B cell (primary cell): ENCODE measurements around the gene MED9. TPM values are rescaled to one million over a fixed set of nuclear protein-coding genes. Genes with fewer than 3 reads are reported as not detected.

ENCODE experiments used
- ATAC-seq: fragments of 200-7000 bp; cut with Tn5 transposase; one replicate; pipeline ENCODE4 v1.10.0; 2021; ENCODE audit warnings: low read depth, mild to moderate bottlenecking, moderate number of reproducible peaks, moderate library complexity
- CTCF ChIA-PET: fragments of 350-600 bp; sonication (Branson Sonifier 250); formaldehyde crosslinking; loops from one replicate; lab custom pipeline; 2021; ENCODE audit warnings: antibody characterized with exemption, inconsistent platforms; lab: Charles Lee
- POLR2A ChIA-PET: fragments of 350-600 bp; sonication (Branson Sonifier 250); formaldehyde crosslinking; loops from one replicate; lab custom pipeline; 2021; ENCODE audit warnings: antibody characterized with exemption; lab: Charles Lee
- DNase-seq: peaks from one replicate; pipeline ENCODE4 v3.0.0; 2013
- H2AFZ ChIP-seq: 2 replicates; pipeline ENCODE4 v1.6.1; 2012; ENCODE audit warnings: mild to moderate bottlenecking, low read depth, low read length; ENCODE audit not compliant: insufficient read depth, poor library complexity, severe bottlenecking
- H3K27ac ChIP-seq, 2 donors: 1 replicate in 1 of 2; 2 replicates in 1 of 2; pipeline ENCODE4 v1.5.1; 2012 to 2013; ENCODE audit warnings: low read length in 2 of 2, mild to moderate bottlenecking in 2 of 2, moderate library complexity in 1 of 2
- H3K27me3 ChIP-seq, 4 experiments: fragments of 200-600 bp in 1 of 4; sonication (generic) in 1 of 4; replicated peaks in 1 of 4; 1 replicate in 2 of 4; 2 replicates in 2 of 4; pipeline versions ENCODE4 v1.6.1 to v1.7.0; 2013 to 2016; ENCODE audit warnings: low read length in 3 of 4, mild to moderate bottlenecking in 2 of 4, mixed read lengths in 1 of 4, moderate library complexity in 1 of 4; ENCODE audit not compliant: insufficient read depth in 4 of 4, control insufficient read depth in 3 of 4; ENCODE audit errors: control extremely low read depth in 1 of 4
- H3K36me3 ChIP-seq, 2 experiments: replicated peaks in 1 of 2; 1 replicate in 1 of 2; 2 replicates in 1 of 2; pipeline versions ENCODE4 v1.6.1 to v1.7.1; 2013; ENCODE audit warnings: low read length in 1 of 2; ENCODE audit not compliant: insufficient read depth in 2 of 2, control insufficient read depth in 1 of 2; ENCODE audit errors: control extremely low read depth in 1 of 2, extremely low read depth in 1 of 2
- H3K4me1 ChIP-seq, 2 donors: fragments of 200-600 bp in 1 of 2; sonication (generic) in 1 of 2; 1 replicate in 1 of 2; 2 replicates in 1 of 2; pipeline versions ENCODE4 v1.5.1 to v1.6.1; 2013 to 2017; ENCODE audit warnings: low read length in 2 of 2; ENCODE audit not compliant: control insufficient read depth in 2 of 2, insufficient read depth in 2 of 2
- H3K4me2 ChIP-seq: replicated peaks from 2 replicates; pipeline ENCODE3; 2012; ENCODE audit warnings: mild to moderate bottlenecking, low read depth, low read length; ENCODE audit not compliant: poor library complexity, severe bottlenecking
- H3K4me3 ChIP-seq, 5 experiments: fragments of 200-600 bp in 1 of 5; sonication (generic) in 1 of 5; 1 replicate in 3 of 5; 2 replicates in 2 of 5; pipeline versions ENCODE4 v1.5.1 to v1.7.0; 2011 to 2016; ENCODE audit warnings: low read length in 4 of 5, mild to moderate bottlenecking in 4 of 5, low read depth in 2 of 5, control low read depth in 1 of 5, moderate library complexity in 1 of 5; ENCODE audit not compliant: insufficient read depth in 1 of 5; ENCODE audit errors: control extremely low read depth in 1 of 5, extremely low read depth in 1 of 5
- H3K79me2 ChIP-seq: fragments of 200-600 bp; sonication (generic); one replicate; pipeline ENCODE4 v1.6.0; 2016; ENCODE audit warnings: low read length; ENCODE audit not compliant: control insufficient read depth, insufficient read depth
- H3K9ac ChIP-seq: fragments of 200-600 bp; sonication (generic); 2 replicates; pipeline ENCODE4 v1.6.1; 2017; ENCODE audit warnings: mild to moderate bottlenecking, low read length, moderate library complexity
- H3K9me3 ChIP-seq, 3 donors: one replicate each; pipeline versions ENCODE4 v1.6.1 to v1.7.1; 2013; ENCODE audit warnings: low read length in 2 of 3; ENCODE audit not compliant: control insufficient read depth in 2 of 3, insufficient read depth in 1 of 3; ENCODE audit errors: control extremely low read depth in 1 of 3
- H4K20me1 ChIP-seq: 2 replicates; pipeline ENCODE4 v1.6.0; 2012; ENCODE audit warnings: mild to moderate bottlenecking, low read length; ENCODE audit not compliant: insufficient read depth, control insufficient read depth, poor library complexity, severe bottlenecking
- H3K27ac Mint-ChIP-seq: one replicate; pipeline ENCODE4 v1.8.0; 2021; ENCODE audit warnings: mixed read lengths
- H3K27me3 Mint-ChIP-seq: one replicate; pipeline ENCODE4 v1.8.0; 2021; ENCODE audit warnings: mixed read lengths
- H3K4me1 Mint-ChIP-seq: one replicate; pipeline ENCODE4 v1.8.0; 2021; ENCODE audit warnings: mixed read lengths
- H3K4me3 Mint-ChIP-seq: one replicate; pipeline ENCODE4 v1.8.0; 2021; ENCODE audit warnings: mixed read lengths
- H3K9me3 Mint-ChIP-seq: one replicate; pipeline ENCODE4 v1.8.0; 2022; ENCODE audit warnings: mixed read lengths; ENCODE audit not compliant: insufficient read depth
- CTCF ChIP-seq: fragments of 200-600 bp; IDR thresholded peaks from one replicate; pipeline ENCODE4 v1.8.0; 2022; ENCODE audit warnings: antibody characterized with exemption, mild to moderate bottlenecking
- EZH2 ChIP-seq: IDR thresholded peaks from 2 replicates; pipeline ENCODE4 v1.6.1; 2012; ENCODE audit warnings: borderline replicate concordance, low read depth, mild to moderate bottlenecking, moderate library complexity, low read length; ENCODE audit not compliant: insufficient read depth, poor library complexity, severe bottlenecking
- WGBS: methylation state at CpG from one replicate; pipeline ENCODE4 v1.1.5; 2013; ENCODE audit warnings: missing lambda C conversion rate; ENCODE audit not compliant: insufficient coverage; 5-methylcytosine and 5-hydroxymethylcytosine counted together
- intact Hi-C: fragments of 100-400 bp; cut with micrococcal nuclease; formaldehyde crosslinking; loops from one replicate; pipeline ENCODE4 v1.10.0; 2022
- polyA plus RNA-seq: library from polyadenylated mRNA; depleted of rRNA; stranded (reverse); fragments of >200 nt; gene quantifications from 2 replicates; pipeline ENCODE4 v1.2.3, GENCODE V29; 2012
- total RNA-seq, 2 donors: library from RNA; stranded (reverse); fragments of 120-200 nt in 1 of 2; gene quantifications; 1 replicate in 1 of 2; 2 replicates in 1 of 2; pipeline versions ENCODE4 v1.2.3 to v1.2.4, GENCODE V29; 2013 to 2022

Gene MED9
- total and polyA plus RNA-seq, 2 donors (not counting 1 experiment from before 2014, with no cell fraction given): 11.6 to 18.9 TPM

GRCh38 chr17:17493986-17494466 lies 17.2 kb downstream of the MED9 start:
- Histone ChIP-seq H3K9ac (no peak overlapping the region), H3K9me3 (peaks cover 0 to 5% (median 0%) of the 10 kb centered on the region in 3 donors), H4K20me1 (peaks cover 8% of the 10 kb centered on the region), H3K4me1 (peaks cover 24% of the 10 kb centered on the region in 2 donors), H2AFZ (no peak overlapping the region), H3K79me2 (no peaks in the 10 kb centered on the region), H3K4me3 (no peak overlapping the region), H3K27ac (no peak overlapping the region), H3K36me3 (peaks cover 0 to 15% of the 10 kb centered on the region in 2 experiments), H3K4me2 (no peak overlapping the region), H3K27me3 (peaks cover 0 to 27% (median 6%) of the 10 kb centered on the region in 4 experiments)
- POLR2A ChIA-PET: no interaction called here
- ATAC-seq (no peak), DNase-seq (no peak)
- Mint-ChIP-seq H3K9me3 (no peaks in the 10 kb centered on the region), H3K27ac (no peak overlapping the region), H3K4me1 (peaks cover 22% of the 10 kb centered on the region), H3K4me3 (peak overlapping the region; percentile 29), H3K27me3 (peaks cover 5% of the 10 kb centered on the region)
- CTCF ChIA-PET: no interaction called here
- intact Hi-C loops: no loop called here
- TF ChIP-seq EZH2 (no peak), CTCF (no peak)
- 81% methylated on average over 2 of the region's 5 CpGs for WGBS

DNA sequence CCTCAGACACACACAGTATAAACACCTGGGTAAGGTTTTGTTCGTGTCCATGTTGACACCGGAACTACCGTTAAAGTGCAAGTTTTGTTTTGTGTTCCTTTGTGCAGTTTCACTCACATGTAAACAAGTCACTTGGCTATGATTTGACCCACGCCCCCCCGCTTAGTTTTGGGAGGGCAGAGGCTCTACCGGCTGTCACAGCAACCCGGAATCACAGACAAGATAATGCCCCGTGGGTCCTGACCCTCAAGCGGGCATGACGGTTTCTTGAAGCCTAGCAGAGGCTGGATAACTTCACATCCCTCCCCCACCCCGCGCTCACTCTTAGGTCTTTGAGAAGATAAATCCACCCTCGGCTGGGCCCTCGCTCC lies 17.7 kb downstream of the MED9 start:
- intact Hi-C loops: no loop called here

More for the DNA sequence above, 17.7 kb downstream of the MED9 start:
- Histone ChIP-seq H3K4me1 (peaks cover 24% of the 10 kb centered on the region in 2 donors), H3K9me3 (peaks cover 0 to 5% (median 0%) of the 10 kb centered on the region in 3 donors), H3K4me3 (peak overlapping the region in 1 of 5 experiments; percentile 67), H4K20me1 (peaks cover 8% of the 10 kb centered on the region), H3K27ac (no peak overlapping the region), H3K9ac (no peak overlapping the region), H3K79me2 (no peaks in the 10 kb centered on the region), H3K36me3 (peaks cover 0 to 14% of the 10 kb centered on the region in 2 experiments), H3K27me3 (peaks cover 0 to 27% (median 6%) of the 10 kb centered on the region in 4 experiments), H2AFZ (no peak overlapping the region), H3K4me2 (peak overlapping the region; percentile 100)
- TF ChIP-seq EZH2: no peak
- TF ChIP-seq CTCF: no peak
- CTCF ChIA-PET: interaction anchor here (4.1 kb wide), 1 partner anchor 146 kb away, joined by 121 read pairs; no protein-coding TSS in a partner anchor
- DNase-seq: peak; percentile 27
- peaks cover 22% of the 10 kb centered on the region for H3K4me1 Mint-ChIP-seq
- peak overlapping the region; percentile 67 for H3K4me3 Mint-ChIP-seq
- no peak overlapping the region for H3K27ac Mint-ChIP-seq
- ATAC-seq: no peak
- peaks cover 5% of the 10 kb centered on the region for H3K27me3 Mint-ChIP-seq
- 23% methylated on average over 11 of the region's 14 CpGs for WGBS
- POLR2A ChIA-PET: no interaction called here
- H3K9me3 Mint-ChIP-seq: no peaks in the 10 kb centered on the region
